Activated naive CD4-positive, alpha-beta T cell treated with anti-CD3 and anti-CD28 coated beads, Interleukin-2, amount 50 U/mL, for 72 hours (primary cell): ENCODE results near the gene SLC43A1. TPM values are rescaled to one million over a fixed set of nuclear protein-coding genes. Genes with fewer than 3 reads are reported as not detected.

Source experiments
- ATAC-seq, 2 donors: fragments of 150-1000 bp; cut with Tn5 transposase; 2 replicates each; pipeline ENCODE4 v1.10.0; 2021; ENCODE audit warnings: mild to moderate bottlenecking in 2 of 2, moderate library complexity in 2 of 2
- DNase-seq, 2 donors: peaks; one replicate each; pipeline ENCODE4 v3.0.0; 2021 to 2022; ENCODE audit warnings: low spot score in 2 of 2
- H3K27ac Mint-ChIP-seq, 2 donors: one replicate each; pipeline ENCODE4 v1.8.0; 2022; ENCODE audit warnings: mild to moderate bottlenecking in 2 of 2, mixed read lengths in 2 of 2
- H3K36me3 Mint-ChIP-seq, 2 donors: one replicate each; pipeline ENCODE4 v1.8.0; 2022; ENCODE audit warnings: mixed read lengths in 2 of 2
- H3K9me3 Mint-ChIP-seq, 2 donors: one replicate each; pipeline ENCODE4 v1.8.0; 2022; ENCODE audit warnings: mixed read lengths in 2 of 2
- total RNA-seq, 2 donors: library from RNA; stranded (reverse); gene quantifications; one replicate each; pipeline ENCODE4 v1.2.3, GENCODE V29; 2022

SLC43A1 gene
- total RNA-seq, 2 donors from 2014 or later, result 11.4 to 26.0 TPM

DNA sequence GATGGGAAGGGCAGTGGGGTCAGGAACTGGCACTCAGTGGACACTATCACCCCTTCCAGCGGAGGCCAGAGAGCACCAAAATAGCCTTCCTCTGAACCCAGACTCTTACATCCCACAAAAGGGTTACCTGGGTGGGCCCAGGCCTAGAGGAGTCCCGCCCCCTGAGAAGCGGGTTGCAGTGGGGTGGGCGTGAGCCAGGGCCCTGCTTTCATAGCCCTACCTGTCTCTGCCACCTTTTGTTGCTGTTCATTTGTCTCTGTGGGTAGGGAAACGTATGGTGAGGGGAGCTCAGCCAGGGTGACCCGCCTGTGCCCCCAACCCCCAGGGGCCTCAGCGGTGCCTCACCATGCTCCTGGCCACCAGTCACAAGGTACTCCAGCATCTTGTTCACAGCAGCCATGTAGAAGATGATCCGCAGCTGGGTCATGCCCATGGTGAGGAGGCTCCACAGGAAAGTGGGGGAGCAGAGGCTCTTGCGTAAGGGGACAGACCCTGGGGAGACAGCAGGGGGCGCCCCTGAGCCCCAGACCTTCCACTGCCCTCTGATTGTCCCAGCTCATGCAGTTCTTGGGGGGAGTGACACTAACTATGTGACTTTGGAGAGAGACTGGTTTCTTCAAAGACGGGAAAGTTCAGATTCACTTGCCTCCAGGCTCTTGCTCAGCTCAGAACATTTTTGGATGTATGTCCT lies 24.0 kb downstream of the SLC43A1 start:
- ATAC-seq (peak; percentile 69 to 76), DNase-seq (peak in 1 of 2 donors; percentile 72)
- no peak overlapping the region for H3K27ac Mint-ChIP-seq
- H3K36me3 Mint-ChIP-seq, result peaks cover 6 to 18% of the 10 kb centered on the region in 2 donors
- H3K9me3 Mint-ChIP-seq, result no peaks in the 10 kb centered on the region

DNA sequence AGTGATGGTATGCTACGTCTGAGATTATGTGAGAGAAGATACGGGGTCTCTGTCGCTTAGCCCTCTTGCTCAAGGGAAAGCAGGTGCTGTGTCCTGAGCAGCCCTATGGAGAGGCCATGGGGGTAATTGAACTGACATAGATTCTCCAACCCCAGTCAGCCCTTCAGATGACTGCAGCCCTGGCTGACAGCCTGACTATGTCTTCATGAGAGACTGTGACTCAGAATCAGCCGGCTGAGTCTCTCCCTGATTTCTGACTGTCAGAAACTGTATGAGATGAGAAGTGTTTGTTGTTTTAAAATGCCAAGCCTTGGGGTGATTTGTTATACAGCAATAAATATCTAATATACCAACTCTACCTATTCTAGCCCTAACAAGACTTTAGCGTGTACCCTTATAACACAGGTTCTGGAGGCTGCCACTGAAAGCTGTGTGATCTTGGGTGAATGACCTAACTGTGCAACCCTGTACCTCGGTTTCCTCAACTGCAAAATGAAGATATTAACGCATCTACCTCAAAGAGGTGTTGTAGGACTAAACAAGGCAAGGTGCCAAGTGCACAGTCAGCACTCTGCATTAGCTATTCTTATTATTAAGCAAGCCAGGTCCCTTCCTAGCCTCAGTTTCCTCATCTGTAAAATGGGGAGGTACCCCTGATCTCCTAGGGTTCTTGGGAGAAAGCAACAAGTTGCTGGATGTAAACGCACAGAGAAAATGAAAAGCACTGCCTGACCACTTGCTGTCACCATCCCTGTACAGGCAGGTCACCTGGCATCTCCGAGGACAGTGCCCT lies 24.9 kb downstream of the SLC43A1 start:
- DNase-seq (no peak), ATAC-seq (no peak)
- H3K9me3 Mint-ChIP-seq, result no peaks in the 10 kb centered on the region
- H3K36me3 Mint-ChIP-seq, result peaks cover 6 to 18% of the 10 kb centered on the region in 2 donors
- peak overlapping the region in 1 of 2 donors; percentile 39 for H3K27ac Mint-ChIP-seq

DNA sequence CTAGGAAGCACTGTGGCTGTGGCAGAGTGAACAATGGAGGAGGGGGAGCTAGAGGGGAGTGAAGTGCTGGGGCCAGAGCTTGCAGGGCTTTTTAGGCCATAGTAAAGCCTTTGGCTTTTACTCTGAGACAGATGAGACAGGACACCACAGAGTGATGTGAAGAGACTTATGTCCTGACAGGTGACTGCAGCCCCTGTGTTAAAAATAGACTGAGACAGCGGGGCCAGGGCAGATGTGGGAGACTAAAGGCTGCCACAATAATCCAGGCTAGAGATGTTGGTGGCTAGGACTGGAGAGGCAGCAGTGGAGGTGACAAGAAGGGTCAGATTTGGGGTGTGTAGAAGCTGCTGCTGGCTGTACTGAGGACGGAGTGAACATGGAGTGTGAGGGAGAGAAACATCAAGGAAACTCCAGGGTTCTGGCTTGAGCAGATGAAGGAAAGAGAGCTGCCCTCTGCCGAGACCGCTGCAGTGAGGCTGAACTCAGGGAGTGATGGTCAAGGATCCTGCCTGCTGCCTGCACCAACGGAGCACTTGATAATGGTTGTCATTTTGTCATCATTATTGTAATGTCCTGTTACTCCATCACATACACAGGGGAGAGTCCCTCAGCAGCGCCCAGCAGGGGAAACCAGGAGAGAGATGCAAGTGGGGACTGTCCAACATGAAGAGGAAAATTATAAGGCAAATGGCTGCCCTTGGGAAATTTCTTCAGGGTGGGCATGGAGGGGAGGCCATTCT lies 27.4 kb downstream of the SLC43A1 start:
- H3K36me3 Mint-ChIP-seq, result peaks cover 14 to 25% of the 10 kb centered on the region in 2 donors
- ATAC-seq (no peak), DNase-seq (no peak)
- no peaks in the 10 kb centered on the region for H3K9me3 Mint-ChIP-seq
- no peak overlapping the region for H3K27ac Mint-ChIP-seq

DNA sequence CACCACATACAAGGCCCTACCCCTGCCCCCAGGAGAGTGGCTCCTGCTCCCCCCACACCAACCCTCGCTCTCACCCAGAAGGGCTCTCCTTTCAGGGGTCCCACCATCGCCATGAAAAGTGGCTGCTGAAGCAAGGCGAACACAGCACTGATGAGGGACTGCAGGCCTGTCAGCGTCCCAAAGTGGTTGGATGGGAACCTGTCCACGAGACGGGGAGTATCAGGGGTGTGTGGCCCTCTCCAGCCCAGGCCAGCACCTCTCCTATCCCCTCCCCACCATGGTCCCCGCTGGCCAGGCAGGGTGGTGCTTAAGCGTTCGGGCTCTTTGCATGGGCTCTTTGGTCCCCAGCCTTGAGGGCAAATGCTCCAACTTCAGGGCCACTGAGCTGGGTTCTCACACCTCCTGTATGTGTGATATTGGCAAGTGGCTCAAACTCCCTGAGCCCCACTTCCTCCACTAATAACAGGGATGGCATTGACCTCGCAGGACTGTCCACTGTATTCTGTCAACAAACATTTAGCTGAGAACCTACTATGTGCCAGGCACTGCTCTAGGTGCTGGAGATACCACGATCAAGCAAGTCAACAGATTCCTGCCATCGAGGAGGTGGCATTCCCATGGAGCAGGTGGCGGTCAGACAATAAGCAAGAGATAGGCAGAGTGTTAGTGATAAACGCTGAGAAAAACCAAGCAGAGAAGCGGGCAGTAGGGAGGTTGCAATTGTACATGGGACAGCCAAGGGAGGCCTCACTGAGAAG lies 28.3 kb downstream of the SLC43A1 start:
- DNase-seq (no peak), ATAC-seq (no peak)
- Mint-ChIP-seq H3K36me3 (peaks cover 14 to 25% of the 10 kb centered on the region in 2 donors), H3K27ac (no peak overlapping the region), H3K9me3 (no peaks in the 10 kb centered on the region)

DNA sequence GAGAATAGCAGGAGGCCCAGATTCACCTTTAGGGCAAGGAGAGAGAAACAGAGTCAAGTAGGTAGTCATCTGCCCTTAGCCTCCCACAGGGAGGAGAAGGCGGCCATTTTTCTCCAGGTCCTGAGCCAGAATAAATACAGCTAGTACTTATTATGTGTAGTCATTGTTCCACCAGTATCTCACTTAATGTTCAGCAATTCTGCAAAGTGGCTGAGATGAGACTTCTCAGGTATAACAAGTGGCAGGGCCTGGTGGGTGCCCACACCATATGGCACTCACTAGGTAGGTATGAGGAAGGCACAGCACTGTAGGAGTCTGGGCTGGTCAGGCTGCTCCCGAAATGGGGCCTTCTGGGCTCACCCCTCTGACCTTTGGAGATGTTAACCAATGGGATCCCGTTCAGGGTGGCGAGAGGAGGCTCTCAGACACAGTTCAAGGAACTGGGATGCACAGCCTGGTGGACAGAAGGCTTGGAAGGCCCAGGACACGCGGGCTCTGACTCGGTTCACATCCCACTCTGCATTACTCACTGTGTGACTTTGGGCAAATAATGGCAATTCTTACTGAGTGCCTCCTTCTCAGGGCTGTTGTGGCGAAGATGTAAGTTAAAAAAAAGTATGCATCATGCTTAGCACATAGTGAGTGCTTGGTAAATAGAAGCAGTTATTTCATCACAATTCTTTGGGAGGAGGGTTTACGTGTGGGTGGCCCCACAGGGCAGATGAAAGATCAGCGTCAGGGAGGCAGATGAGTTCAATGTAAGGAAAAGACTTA lies 30.1 kb downstream of the SLC43A1 start:
- H3K9me3 Mint-ChIP-seq, result no peaks in the 10 kb centered on the region
- no peak for DNase-seq
- peaks cover 10 to 25% of the 10 kb centered on the region in 2 donors for H3K36me3 Mint-ChIP-seq
- no peak for ATAC-seq
- no peak overlapping the region for H3K27ac Mint-ChIP-seq

DNA sequence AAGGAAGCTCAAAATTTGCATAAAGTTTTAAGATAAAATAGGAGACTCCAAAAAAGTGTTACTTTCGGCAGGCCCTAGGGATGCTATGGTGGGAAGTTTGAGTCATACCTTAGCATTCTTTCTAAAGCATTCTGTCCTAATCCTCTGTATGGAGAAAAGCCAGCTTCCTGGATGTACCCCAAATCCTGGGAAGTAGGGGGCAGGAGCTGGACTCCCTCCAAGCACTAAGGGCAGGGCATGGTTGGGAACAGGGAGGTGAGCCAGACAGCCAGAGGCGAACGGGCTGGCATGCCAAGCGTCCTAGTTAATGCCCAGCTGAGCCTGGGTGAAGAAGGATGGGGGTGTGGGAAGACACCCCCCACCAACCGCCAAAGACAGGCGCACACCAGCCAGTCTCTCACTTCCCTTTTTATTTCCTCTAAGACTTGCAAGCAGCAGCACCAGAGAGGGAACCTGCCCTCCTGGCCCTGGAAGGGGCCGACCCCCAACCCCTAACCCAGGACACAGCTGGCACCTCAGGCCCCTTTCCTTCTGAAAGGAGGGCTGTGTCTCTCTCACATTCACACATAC lies 31.3 kb downstream of the SLC43A1 start:
- DNase-seq, result no peak
- ATAC-seq, result no peak
- H3K9me3 Mint-ChIP-seq, result no peaks in the 10 kb centered on the region
- no peak overlapping the region for H3K27ac Mint-ChIP-seq
- H3K36me3 Mint-ChIP-seq, result peaks cover 8 to 25% of the 10 kb centered on the region in 2 donors

DNA sequence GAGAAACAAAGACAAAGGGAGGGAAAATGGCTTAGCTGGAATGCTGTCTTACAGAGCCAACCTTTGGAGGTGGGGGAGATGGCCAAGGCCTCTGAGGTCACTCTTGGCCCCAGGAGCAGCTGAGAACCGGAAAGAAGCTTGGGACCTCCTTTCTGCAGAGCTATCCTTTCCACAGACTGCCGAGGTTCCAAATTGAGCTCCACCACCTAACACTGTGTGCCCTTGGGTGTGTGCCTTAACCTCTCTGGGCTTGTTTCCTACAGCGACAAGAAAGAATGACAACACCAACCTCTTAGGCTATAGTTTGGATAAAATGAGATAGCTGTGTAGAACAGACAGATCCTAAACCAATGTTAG lies 32.0 kb downstream of the SLC43A1 start:
- DNase-seq, result no peak
- no peaks in the 10 kb centered on the region for H3K9me3 Mint-ChIP-seq
- no peak for ATAC-seq
- H3K27ac Mint-ChIP-seq, result no peak overlapping the region
- peaks cover 8 to 19% of the 10 kb centered on the region in 2 donors for H3K36me3 Mint-ChIP-seq

DNA sequence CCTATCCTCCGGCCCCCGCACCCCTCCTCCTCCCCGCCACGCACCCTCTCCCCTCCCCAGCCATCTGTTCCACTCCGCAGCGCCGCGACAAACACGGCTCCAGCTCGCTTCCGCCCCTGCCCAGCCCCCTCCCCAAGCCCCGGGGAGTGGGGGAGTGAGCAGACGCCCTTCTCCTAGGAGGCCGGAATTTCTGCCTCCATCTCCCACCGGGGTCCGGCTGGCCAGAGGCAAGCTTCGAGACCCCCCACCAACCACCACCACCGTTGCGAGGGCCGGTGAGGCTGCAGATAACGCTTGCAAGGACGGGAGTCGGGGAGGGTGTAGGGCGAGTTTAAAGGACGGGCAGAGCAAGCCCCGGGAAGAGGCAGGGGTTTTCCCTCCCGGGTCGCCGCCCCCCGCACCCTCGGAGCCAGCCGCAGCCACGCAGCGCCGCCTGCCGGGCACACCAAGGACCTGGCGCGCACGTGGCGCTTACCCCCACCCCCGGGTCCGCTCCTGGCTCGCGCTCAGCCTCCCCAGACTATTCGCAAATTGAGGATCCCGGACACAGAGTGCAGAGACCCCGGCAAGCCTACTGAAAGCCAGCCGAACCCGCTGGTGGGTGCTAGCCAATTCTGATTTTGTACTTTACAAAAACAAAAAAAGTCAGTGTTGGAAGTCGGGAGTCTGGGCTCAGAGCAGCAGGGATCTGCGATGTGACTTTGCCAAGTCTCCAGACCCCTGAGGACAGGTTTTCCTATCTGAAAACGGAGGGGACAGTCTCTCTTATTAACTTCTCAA lies 32.5 kb downstream of the SLC43A1 start:
- ATAC-seq, result peak; percentile 64 to 77
- Mint-ChIP-seq H3K9me3 (no peaks in the 10 kb centered on the region), H3K36me3 (peaks cover 8 to 13% of the 10 kb centered on the region in 2 donors), H3K27ac (no peak overlapping the region)
- DNase-seq, result peak in 1 of 2 donors; percentile 74

DNA sequence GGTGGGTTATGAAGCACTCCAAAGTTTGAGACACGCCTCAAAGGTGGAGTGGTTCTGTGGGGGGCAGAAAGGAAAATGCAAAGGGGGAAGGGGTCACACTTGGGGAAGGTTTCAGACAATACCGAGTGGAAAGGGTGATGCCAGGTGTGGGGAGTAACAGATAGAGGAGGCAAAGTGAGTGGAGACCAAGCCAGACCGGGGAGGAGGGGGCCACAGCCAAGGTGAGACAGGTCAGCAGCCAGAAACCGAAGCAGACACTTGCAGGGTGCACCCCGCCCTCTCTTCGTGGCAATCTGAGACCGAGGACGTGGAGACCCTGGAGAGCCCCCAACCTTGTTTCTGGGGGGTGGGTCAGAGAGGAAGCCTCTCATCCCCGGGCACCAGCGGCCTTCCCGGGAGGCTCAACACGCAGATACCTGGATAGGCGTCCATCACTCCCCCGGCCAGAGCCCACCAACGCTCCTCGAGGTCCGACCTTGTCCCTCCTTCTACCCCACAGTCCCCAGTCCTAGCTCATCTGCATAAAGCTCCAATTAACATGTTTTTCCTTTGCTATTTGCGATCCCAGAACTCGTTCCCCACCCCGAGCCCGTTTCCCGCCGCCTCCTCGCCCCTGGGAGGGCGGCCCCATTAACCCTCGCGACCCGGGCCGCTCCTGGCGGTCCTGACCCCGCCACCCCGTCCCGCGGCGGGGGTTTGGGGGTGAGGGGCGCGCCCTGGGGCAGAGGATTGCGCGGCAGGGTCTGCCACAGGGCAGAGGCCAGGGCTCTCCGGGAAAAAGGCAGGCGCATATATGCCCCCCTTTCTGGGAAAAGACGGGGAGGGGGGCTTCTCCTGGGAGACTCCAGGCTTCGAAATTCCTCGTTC lies 33.4 kb downstream of the SLC43A1 start:
- ATAC-seq (no peak), DNase-seq (no peak)
- Mint-ChIP-seq H3K27ac (no peak overlapping the region), H3K9me3 (no peaks in the 10 kb centered on the region), H3K36me3 (peaks cover 6 to 8% of the 10 kb centered on the region in 2 donors)

DNA sequence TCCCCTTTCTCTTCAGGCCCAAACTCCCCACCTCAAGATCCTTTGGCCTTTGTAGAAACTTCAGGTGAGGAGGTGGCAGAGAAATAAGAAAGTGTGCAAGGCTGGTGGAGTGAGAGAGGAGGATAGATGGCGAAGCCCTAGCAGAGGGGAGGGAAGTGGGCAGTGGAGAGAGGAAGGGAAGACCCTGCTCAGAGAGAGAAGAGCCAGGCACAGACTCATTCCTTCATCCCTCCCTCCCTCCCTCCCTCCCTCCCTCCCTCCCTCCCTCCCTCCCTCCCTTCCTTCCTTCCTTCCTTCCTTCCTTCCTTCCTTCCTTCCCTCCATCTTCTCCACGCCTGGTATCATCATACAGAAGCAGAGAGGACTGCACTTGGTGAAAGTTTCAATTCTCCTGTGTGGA lies 34.2 kb downstream of the SLC43A1 start:
- ATAC-seq (no peak), DNase-seq (no peak)
- H3K36me3 Mint-ChIP-seq, result peaks cover 6 to 8% of the 10 kb centered on the region in 2 donors
- H3K27ac Mint-ChIP-seq, result no peak overlapping the region
- no peaks in the 10 kb centered on the region for H3K9me3 Mint-ChIP-seq

DNA sequence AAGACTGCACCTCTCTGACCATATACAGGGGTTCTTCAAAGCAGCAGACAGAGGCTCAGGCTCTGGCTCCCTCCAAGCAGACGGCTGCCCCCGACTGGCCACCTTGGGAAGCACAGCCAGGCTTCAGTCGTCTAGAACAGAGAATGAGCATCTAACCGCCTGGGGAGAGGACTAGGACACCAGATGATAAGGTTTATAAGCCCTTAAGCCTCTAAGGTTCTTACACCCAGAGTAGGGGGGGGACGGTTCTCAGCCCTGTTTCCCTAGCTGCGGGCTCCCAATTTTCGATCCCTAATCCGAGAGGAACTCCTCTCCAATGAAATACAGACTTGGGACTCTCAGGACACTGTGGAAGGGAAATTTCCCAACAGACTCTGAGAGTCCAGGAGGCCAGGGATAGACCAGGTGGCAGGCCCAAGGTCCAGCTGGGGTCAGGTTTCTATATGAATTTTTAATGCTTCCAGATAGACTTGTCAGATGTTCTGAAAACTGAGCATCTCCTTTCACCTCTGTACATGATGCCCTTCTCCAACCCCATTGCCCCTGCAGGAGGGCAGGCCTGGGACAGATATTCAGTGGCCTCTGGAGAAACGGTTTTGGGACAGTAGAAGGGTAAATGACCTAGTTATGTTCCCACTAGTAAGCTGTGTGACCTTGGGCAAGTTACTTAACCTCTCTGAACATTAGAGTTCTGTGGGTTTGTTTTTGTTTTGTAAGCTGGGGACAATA lies 34.9 kb downstream of the SLC43A1 start:
- Mint-ChIP-seq H3K36me3 (peaks cover 6 to 8% of the 10 kb centered on the region in 2 donors), H3K27ac (no peak overlapping the region), H3K9me3 (no peaks in the 10 kb centered on the region)
- DNase-seq, result peak in 1 of 2 donors; percentile 82
- peak; percentile 50 to 65 for ATAC-seq

DNA sequence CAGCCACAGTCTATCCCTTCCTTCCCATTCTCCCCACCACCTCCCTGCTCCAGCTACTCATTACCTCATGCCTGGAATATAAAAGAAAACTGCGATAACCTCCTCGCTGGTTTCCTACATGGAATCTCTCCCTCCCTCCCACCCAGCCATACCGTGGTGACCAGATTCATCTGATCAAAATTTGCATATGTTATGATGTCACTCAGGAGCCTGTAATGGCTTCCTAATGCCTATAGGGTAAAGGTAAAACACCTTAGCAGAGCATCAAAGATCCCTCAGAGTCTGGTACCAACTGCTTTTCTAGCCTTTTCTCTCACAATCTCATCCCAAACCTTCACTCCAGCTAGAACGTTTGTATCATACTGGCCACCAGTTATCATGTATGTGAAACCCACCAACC lies 35.6 kb downstream of the SLC43A1 start:
- ATAC-seq (peak in 1 of 2 donors; percentile 11), DNase-seq (no peak)
- H3K27ac Mint-ChIP-seq, result no peak overlapping the region
- peaks cover 4 to 6% of the 10 kb centered on the region in 2 donors for H3K36me3 Mint-ChIP-seq
- H3K9me3 Mint-ChIP-seq, result no peaks in the 10 kb centered on the region

DNA sequence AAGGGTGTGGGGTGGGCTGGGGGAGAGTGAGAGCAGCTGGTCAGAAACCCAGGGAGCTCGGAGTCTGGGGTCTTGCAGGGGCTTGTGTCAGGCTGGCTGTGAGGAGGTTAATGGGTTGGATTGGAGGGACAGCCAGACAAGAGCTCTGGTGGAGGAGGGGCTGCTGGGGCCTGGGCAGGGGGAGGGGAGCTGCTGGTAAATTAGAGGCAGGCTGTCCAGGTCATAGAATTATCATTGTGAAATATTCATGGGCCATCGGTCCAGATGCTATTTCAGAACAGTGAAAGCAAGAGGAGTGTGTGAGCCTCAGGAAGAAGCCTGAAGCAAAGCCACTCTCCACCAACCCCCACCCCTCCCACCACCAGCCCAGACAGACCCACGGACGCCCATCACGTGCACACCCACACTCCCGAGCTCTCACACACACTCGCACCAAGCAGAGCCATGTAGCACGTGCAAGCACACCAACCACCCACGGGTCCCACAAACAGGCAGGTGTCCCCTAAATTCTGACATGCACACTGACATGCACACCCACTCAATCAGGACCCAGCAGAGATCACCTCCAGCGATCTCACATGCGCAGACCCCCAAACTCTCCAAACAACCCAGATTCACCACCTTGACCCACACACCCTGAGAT lies 36.4 kb downstream of the SLC43A1 start:
- H3K27ac Mint-ChIP-seq, result no peak overlapping the region
- no peak for ATAC-seq
- H3K36me3 Mint-ChIP-seq, result no peaks in the 10 kb centered on the region
- no peak for DNase-seq
- H3K9me3 Mint-ChIP-seq, result no peaks in the 10 kb centered on the region
